ENCODE data around the gene HAPLN3.

The HAPLN3 gene

GRCh38 chr15:88897456-88898194 lies 2.3 kb upstream of the HAPLN3 start (continued):
- TF ChIP-seq, protein P1, sequence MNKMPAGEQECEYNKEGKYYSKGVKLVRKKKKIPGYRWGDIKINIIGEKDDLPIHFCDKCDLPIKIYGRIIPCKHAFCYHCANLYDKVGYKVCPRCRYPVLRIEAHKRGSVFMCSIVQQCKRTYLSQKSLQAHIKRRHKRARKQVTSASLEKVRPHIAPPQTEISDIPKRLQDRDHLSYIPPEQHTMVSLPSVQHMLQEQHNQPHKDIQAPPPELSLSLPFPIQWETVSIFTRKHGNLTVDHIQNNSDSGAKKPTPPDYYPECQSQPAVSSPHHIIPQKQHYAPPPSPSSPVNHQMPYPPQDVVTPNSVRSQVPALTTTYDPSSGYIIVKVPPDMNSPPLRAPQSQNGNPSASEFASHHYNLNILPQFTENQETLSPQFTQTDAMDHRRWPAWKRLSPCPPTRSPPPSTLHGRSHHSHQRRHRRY (tag by site-specific recombination; IDR thresholded peaks at IDR 0.05), result no peak
- TF ChIP-seq ZNF394 (tag by site-specific recombination; IDR thresholded peaks at IDR 0.05; ENCODE audit: borderline replicate concordance), result no peak
- TF ChIP-seq ZBTB8A (tag by site-specific recombination; IDR thresholded peaks at IDR 0.05), result no peak
- no peak for TF ChIP-seq ZNF660 (tag by site-specific recombination; IDR thresholded peaks at IDR 0.05)
- no peak for TF ChIP-seq ZNF610 (tag by site-specific recombination; IDR thresholded peaks at IDR 0.05; ENCODE audit: borderline replicate concordance)
- TF ChIP-seq ZNF175 (tag by site-specific recombination; IDR thresholded peaks at IDR 0.05), result no peak
- TF ChIP-seq GLI4 (tag by site-specific recombination; IDR thresholded peaks at IDR 0.05), result no peak
- TF ChIP-seq ZNF335 (tag by site-specific recombination; conservative IDR thresholded peaks at IDR 0.05), result no peak
- no peak for TF ChIP-seq ZNF311 (tag by site-specific recombination; IDR thresholded peaks at IDR 0.05; ENCODE audit: borderline replicate concordance)
- TF ChIP-seq TCF7L2 (IDR thresholded peaks at IDR 0.05; ENCODE audit: borderline replicate concordance, low read depth, low read length), result no peak
- TF ChIP-seq ZNF423 (tag by site-specific recombination; IDR thresholded peaks at IDR 0.05), result peak; percentile 92
- no peak for TF ChIP-seq ZNF132 (tag by site-specific recombination; IDR thresholded peaks at IDR 0.05; ENCODE audit: borderline replicate concordance)
- TF ChIP-seq SP2 (tag by site-specific recombination; IDR thresholded peaks at IDR 0.05), result peak; percentile 66
- TF ChIP-seq ZNF626 (tag by site-specific recombination; IDR thresholded peaks at IDR 0.05), result no peak
- no peak for TF ChIP-seq ZNF26 (tag by site-specific recombination; IDR thresholded peaks at IDR 0.05)
- no peak for TF ChIP-seq ZNF837 (tag by site-specific recombination; IDR thresholded peaks at IDR 0.05)
- no peak for TF ChIP-seq ZNF221 (tag by site-specific recombination; IDR thresholded peaks at IDR 0.05; ENCODE audit: borderline replicate concordance)
- TF ChIP-seq ZNF10 (tag by site-specific recombination; IDR thresholded peaks at IDR 0.05), result peak; percentile 75; the same call in 1 of the 2 replicates
- TF ChIP-seq ZNF391 (tag by site-specific recombination; IDR thresholded peaks at IDR 0.05; ENCODE audit: borderline replicate concordance, low read depth), result no peak
- TF ChIP-seq MEIS1 (CRISPR knock-in tag; IDR thresholded peaks at IDR 0.05; ENCODE audit: borderline replicate concordance), result no peak
- no peak for TF ChIP-seq ZNF585B (tag by site-specific recombination; IDR thresholded peaks at IDR 0.05)
- TF ChIP-seq ZFP3 (tag by site-specific recombination; IDR thresholded peaks at IDR 0.05; ENCODE audit: low read depth), result no peak
- TF ChIP-seq ZNF366 (tag by site-specific recombination; conservative IDR thresholded peaks at IDR 0.05), result no peak
- no peak for TF ChIP-seq ZNF114 (tag by site-specific recombination; IDR thresholded peaks at IDR 0.05)
- no peak for TF ChIP-seq ZNF292 (tag by site-specific recombination; IDR thresholded peaks at IDR 0.05; ENCODE audit: borderline replicate concordance, low read depth)
- no peak for TF ChIP-seq ZNF324 (tag by site-specific recombination; IDR thresholded peaks at IDR 0.05)
- 0 out of 2 replicates have a peak, but pooled peaks have one; percentile 19 for TF ChIP-seq ZNF341 (tag by site-specific recombination; IDR thresholded peaks at IDR 0.05; ENCODE audit: low read depth)
- peak; percentile 42; the same call in 1 of the 2 replicates for TF ChIP-seq KLF8 (tag by site-specific recombination; IDR thresholded peaks at IDR 0.05)
- TF ChIP-seq ZNF791 (tag by site-specific recombination; IDR thresholded peaks at IDR 0.05), result no peak
- no peak for TF ChIP-seq ZNF155 (tag by site-specific recombination; IDR thresholded peaks at IDR 0.05)
- TF ChIP-seq ZBTB20 (tag by site-specific recombination; IDR thresholded peaks at IDR 0.05), result peak; percentile 74
- TF ChIP-seq, protein P2, sequence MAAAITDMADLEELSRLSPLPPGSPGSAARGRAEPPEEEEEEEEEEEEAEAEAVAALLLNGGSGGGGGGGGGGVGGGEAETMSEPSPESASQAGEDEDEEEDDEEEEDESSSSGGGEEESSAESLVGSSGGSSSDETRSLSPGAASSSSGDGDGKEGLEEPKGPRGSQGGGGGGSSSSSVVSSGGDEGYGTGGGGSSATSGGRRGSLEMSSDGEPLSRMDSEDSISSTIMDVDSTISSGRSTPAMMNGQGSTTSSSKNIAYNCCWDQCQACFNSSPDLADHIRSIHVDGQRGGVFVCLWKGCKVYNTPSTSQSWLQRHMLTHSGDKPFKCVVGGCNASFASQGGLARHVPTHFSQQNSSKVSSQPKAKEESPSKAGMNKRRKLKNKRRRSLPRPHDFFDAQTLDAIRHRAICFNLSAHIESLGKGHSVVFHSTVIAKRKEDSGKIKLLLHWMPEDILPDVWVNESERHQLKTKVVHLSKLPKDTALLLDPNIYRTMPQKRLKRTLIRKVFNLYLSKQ (tag by site-specific recombination; IDR thresholded peaks at IDR 0.05; ENCODE audit: borderline replicate concordance), result no peak
- TF ChIP-seq ZNF76 (tag by site-specific recombination; IDR thresholded peaks at IDR 0.05; ENCODE audit: borderline replicate concordance, low read depth), result no peak
- TF ChIP-seq ZNF184 (tag by site-specific recombination; IDR thresholded peaks at IDR 0.05), result no peak
- no peak for TF ChIP-seq ZEB2 (tag by site-specific recombination; IDR thresholded peaks at IDR 0.05)
- no peak for TF ChIP-seq ZNF785 (tag by site-specific recombination; IDR thresholded peaks at IDR 0.05)
- TF ChIP-seq ZBTB6 (tag by site-specific recombination; IDR thresholded peaks at IDR 0.05), result no peak
- TF ChIP-seq ZNF157 (tag by site-specific recombination; IDR thresholded peaks at IDR 0.05), result no peak
